ENCODE data around the gene TGM5. TPM values are rescaled to one million over a fixed set of nuclear protein-coding genes. Genes with fewer than 3 reads are reported as not detected.
"Not testable (repeated sequence)": the region's sequence is repeated elsewhere in the genome, so short reads cannot be mapped to it uniquely, and the experiment has no call there.

TGM5 gene
- total RNA-seq, 3 donors from 2014 or later (not counting 1 experiment from before 2014, with no cell fraction given) = not detected

- no peaks in the 10 kb centered on the region for H3K36me3 Mint-ChIP-seq
Observed at GRCh38 chr15:43226436-43227305, 40.1 kb downstream of the TGM5 start.

GRCh38 chr15:43225950-43226255 lies 40.8 kb downstream of the TGM5 start:
- peak overlapping the region; percentile 70 for H3K4me3 Mint-ChIP-seq
- H3K27ac ChIP-seq (ENCODE audit: low read length); H3K36me3 Mint-ChIP-seq; H3K9me3 Mint-ChIP-seq; H3K27me3 ChIP-seq (ENCODE audit: control insufficient read depth, insufficient read depth, low read length); H3K4me3 ChIP-seq (ENCODE audit: low read length); H3K36me3 ChIP-seq (ENCODE audit: control insufficient read depth, insufficient read depth, low read length); DNase-seq; ATAC-seq; H3K4me1 ChIP-seq (ENCODE audit: control insufficient read depth, insufficient read depth, low read length); H3K9me3 ChIP-seq (ENCODE audit: control insufficient read depth, insufficient read depth, low read length): not testable (repeated sequence)
- 43% methylated on average over 12 of the region's 12 CpGs for WGBS (ENCODE audit: insufficient coverage)
- H3K27me3 Mint-ChIP-seq (ENCODE audit: low read depth in 2 of 2) = peaks cover 7 to 11% of the 10 kb centered on the region in 2 donors
- H3K4me1 Mint-ChIP-seq = peaks cover 12 to 14% of the 10 kb centered on the region in 2 donors
- H3K27ac Mint-ChIP-seq = peak overlapping the region in 1 of 2 donors; percentile 78
- intact Hi-C loops (cut with micrococcal nuclease) = loop anchor here (1.0 kb wide), 1 partner anchor 59 kb away; no protein-coding TSS in a partner anchor

More at GRCh38 chr15:43226436-43227305, 40.1 kb downstream of the TGM5 start:
- Histone ChIP-seq H3K4me1 (ENCODE audit: control insufficient read depth, insufficient read depth, low read length) (peaks cover 6% of the 10 kb centered on the region), H3K4me3 (ENCODE audit: low read length) (no peak overlapping the region), H3K27me3 (ENCODE audit: control insufficient read depth, insufficient read depth, low read length) (no peaks in the 10 kb centered on the region), H3K36me3 (ENCODE audit: control insufficient read depth, insufficient read depth, low read length) (no peaks in the 10 kb centered on the region), H3K27ac (ENCODE audit: low read length) (no peak overlapping the region), H3K9me3 (ENCODE audit: control insufficient read depth, insufficient read depth, low read length) (no peaks in the 10 kb centered on the region)
- Mint-ChIP-seq H3K4me3 (no peak overlapping the region), H3K4me1 (peaks cover 9 to 10% of the 10 kb centered on the region in 2 donors), H3K9me3 (no peaks in the 10 kb centered on the region), H3K27ac (no peak overlapping the region), H3K27me3 (ENCODE audit: low read depth in 2 of 2) (peaks cover 7 to 11% of the 10 kb centered on the region in 2 donors)
- TF ChIP-seq CTCF (IDR thresholded peaks at IDR 0.05) = no peak
- WGBS (ENCODE audit: insufficient coverage) = 95% methylated on average over 57 of the region's 57 CpGs
- intact Hi-C loops (cut with micrococcal nuclease) = no loop called here
- DNase-seq (no peak), ATAC-seq (no peak)

GRCh38 chr15:43225201-43225949 lies 41.4 kb downstream of the TGM5 start:
- H3K36me3 Mint-ChIP-seq = no peaks in the 10 kb centered on the region
- peaks cover 16 to 18% of the 10 kb centered on the region in 2 donors for H3K4me1 Mint-ChIP-seq
- Histone ChIP-seq H3K4me1 (ENCODE audit: control insufficient read depth, insufficient read depth, low read length) (peaks cover 7% of the 10 kb centered on the region), H3K27ac (ENCODE audit: low read length) (no peak overlapping the region), H3K27me3 (ENCODE audit: control insufficient read depth, insufficient read depth, low read length) (no peaks in the 10 kb centered on the region), H3K9me3 (ENCODE audit: control insufficient read depth, insufficient read depth, low read length) (no peaks in the 10 kb centered on the region), H3K4me3 (ENCODE audit: low read length) (no peak overlapping the region), H3K36me3 (ENCODE audit: control insufficient read depth, insufficient read depth, low read length) (no peaks in the 10 kb centered on the region)
- no peaks in the 10 kb centered on the region for H3K9me3 Mint-ChIP-seq
- TF ChIP-seq CTCF (IDR thresholded peaks at IDR 0.05) = peak; percentile 67
- peak overlapping the region; percentile 70 for H3K4me3 Mint-ChIP-seq
- intact Hi-C loops (cut with micrococcal nuclease) = loop anchor here (1.0 kb wide), 1 partner anchor 60 kb away; no protein-coding TSS in a partner anchor
- H3K27ac Mint-ChIP-seq = peak overlapping the region in 1 of 2 donors; percentile 78
- 40% methylated on average over 16 of the region's 16 CpGs for WGBS (ENCODE audit: insufficient coverage)
- ATAC-seq = peak; percentile 77 to 87 (median 84)
- DNase-seq = peak in 1 of 2 donors; percentile 79
- peaks cover 7 to 11% of the 10 kb centered on the region in 2 donors for H3K27me3 Mint-ChIP-seq (ENCODE audit: low read depth in 2 of 2)

- Mint-ChIP-seq H3K36me3 (no peaks in the 10 kb centered on the region), H3K4me1 (peaks cover 21 to 29% of the 10 kb centered on the region in 2 donors), H3K27me3 (ENCODE audit: low read depth in 2 of 2) (peaks cover 7 to 11% of the 10 kb centered on the region in 2 donors), H3K9me3 (no peaks in the 10 kb centered on the region), H3K4me3 (no peak overlapping the region), H3K27ac (no peak overlapping the region)
- no CpG with 5 or more reads among the region's 1 CpG for WGBS (ENCODE audit: insufficient coverage)
- Histone ChIP-seq H3K36me3 (ENCODE audit: control insufficient read depth, insufficient read depth, low read length) (no peaks in the 10 kb centered on the region), H3K9me3 (ENCODE audit: control insufficient read depth, insufficient read depth, low read length) (no peaks in the 10 kb centered on the region), H3K27ac (ENCODE audit: low read length) (no peak overlapping the region), H3K4me3 (ENCODE audit: low read length) (no peak overlapping the region), H3K4me1 (ENCODE audit: control insufficient read depth, insufficient read depth, low read length) (peaks cover 16% of the 10 kb centered on the region), H3K27me3 (ENCODE audit: control insufficient read depth, insufficient read depth, low read length) (no peaks in the 10 kb centered on the region)
- no peak for ATAC-seq
- no peak for DNase-seq
- intact Hi-C loops (cut with micrococcal nuclease) = no loop called here
- TF ChIP-seq CTCF (IDR thresholded peaks at IDR 0.05) = no peak
Observed at GRCh38 chr15:43221422-43221821, 45.3 kb downstream of the TGM5 start.

Measured in natural killer cell (primary cell).